ENCODE measurements around the gene MSLN. TPM values are rescaled to one million over a fixed set of nuclear protein-coding genes. Genes with fewer than 3 reads are reported as not detected.

The MSLN gene
- total RNA-seq, 4 donors from 2014 or later, result 0.39 TPM; not detected in 3

GRCh38 chr16:719815-720446 is 40.6 kb upstream of the MSLN start:
- Histone ChIP-seq H3K36me3 (peaks cover 0 to 10% (median 8%) of the 10 kb centered on the region in 4 donors), H3K4me1 (peaks cover 37 to 68% (median 56%) of the 10 kb centered on the region in 4 donors), H3K9me3 (no peaks in the 10 kb centered on the region), H3K27ac (replicated peaks in 1 of 4) (peak overlapping the region; percentile 81 to 94 (median 91)), H3K4me3 (peak overlapping the region; percentile 67 to 98 (median 75)), H3K27me3 (peaks cover 0 to 9% (median 0%) of the 10 kb centered on the region in 4 donors)
- no peak for DNase-seq (ENCODE audit: extremely low spot score)
- intact Hi-C loops (cut with DNase I), result no loop called here
- WGBS, result 10% methylated on average over 13 of the region's 16 CpGs
- TF ChIP-seq EP300 (IDR thresholded peaks at IDR 0.05), result no peak
- no peak for TF ChIP-seq POLR2A (IDR thresholded peaks at IDR 0.05; ENCODE audit: low read depth)
- no peak for TF ChIP-seq POLR2AphosphoS5 (IDR thresholded peaks at IDR 0.05)

DNA sequence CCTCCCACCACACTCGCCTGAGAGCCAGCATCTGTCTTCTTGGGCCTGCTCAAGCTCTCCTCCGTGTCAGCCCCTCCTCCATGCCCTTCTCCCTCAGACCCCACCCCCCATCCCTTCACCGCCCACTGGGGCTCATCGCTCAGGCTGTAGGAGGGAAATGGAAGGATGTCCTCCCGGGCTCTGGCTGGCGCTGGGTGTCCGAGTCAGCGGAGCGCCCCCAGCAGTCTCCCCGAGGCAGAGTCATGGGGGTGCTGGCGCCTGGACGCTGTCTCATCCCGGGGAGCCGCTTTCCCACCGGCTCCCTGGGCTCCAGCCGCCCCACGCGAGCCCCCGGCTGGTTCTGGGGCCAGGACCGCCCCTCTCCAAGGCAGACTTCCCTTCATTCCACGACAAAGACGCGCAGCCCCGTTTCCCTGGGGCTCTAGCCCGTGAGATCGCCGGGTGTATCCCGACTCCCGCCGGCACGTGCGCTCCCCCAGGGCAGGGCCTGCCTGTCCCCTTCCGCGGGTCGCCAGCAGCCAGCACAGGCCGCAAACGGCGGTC is 40.0 kb upstream of the MSLN start:
- peaks cover 37 to 65% (median 53%) of the 10 kb centered on the region in 4 donors for H3K4me1 ChIP-seq
- H3K4me3 ChIP-seq, result peak overlapping the region; percentile 67 to 98 (median 75)
- no peak for TF ChIP-seq CTCF (IDR thresholded peaks at IDR 0.05)
- TF ChIP-seq EP300 (IDR thresholded peaks at IDR 0.05), result no peak
- no peak for TF ChIP-seq POLR2A (IDR thresholded peaks at IDR 0.05; ENCODE audit: low read depth)
- TF ChIP-seq POLR2AphosphoS5 (IDR thresholded peaks at IDR 0.05), result no peak
- DNase-seq (ENCODE audit: extremely low spot score), result no peak
- H3K9me3 ChIP-seq, result no peaks in the 10 kb centered on the region
- WGBS, result 0% methylated on average over 24 of the region's 38 CpGs
- peak overlapping the region; percentile 81 to 94 (median 91) for H3K27ac ChIP-seq (replicated peaks in 1 of 4)
- peaks cover 0 to 10% (median 8%) of the 10 kb centered on the region in 4 donors for H3K36me3 ChIP-seq
- intact Hi-C loops (cut with DNase I), result no loop called here
- peaks cover 0 to 15% (median 0%) of the 10 kb centered on the region in 4 donors for H3K27me3 ChIP-seq

DNA sequence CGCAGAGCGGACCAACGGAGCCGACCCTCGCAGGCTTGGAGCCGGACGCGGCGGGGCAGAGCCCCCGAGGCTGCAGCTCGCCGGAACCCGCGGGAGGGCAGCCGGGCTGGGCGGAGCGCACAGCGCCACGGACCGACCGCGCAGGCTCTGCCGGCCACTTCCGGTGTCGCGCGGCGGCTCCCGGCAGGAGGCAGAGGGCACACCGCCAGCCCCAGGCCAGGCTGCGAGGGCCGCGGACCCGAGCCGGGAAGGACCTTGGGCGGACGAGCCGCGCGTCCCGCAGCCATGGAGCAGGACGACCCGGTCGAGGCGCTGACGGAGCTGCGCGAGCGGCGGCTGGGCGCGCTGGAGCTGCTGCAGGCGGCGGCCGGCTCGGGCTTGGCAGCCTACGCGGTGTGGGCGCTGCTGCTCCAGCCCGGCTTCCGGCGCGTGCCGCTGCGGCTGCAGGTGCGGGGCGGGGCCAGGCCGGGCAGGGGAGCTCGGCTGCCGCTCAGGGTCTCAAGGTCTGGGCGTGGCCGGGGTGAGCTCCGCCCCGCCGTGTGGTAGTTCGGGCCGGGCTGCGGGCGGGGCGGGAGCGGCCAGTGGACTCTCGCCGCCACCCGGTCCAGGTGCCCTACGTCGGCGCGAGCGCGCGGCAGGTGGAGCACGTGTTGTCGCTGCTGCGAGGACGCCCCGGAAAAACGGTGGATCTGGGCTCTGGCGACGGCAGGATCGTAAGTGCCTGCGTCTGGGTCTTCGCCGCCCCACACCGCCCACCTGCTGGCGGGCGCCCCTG is 39.4 kb upstream of the MSLN start, which contains the start of gene ANTKMT:
TSS of gene ANTKMT (plus strand) at position 157 of the 775 bp plus-strand sequence. CDS start at position 286, 129 bp downstream.
- Histone ChIP-seq H3K27ac (replicated peaks in 1 of 4) (peak within 1 kb of the TSS; percentile 81 to 94 (median 91)), H3K4me1 (peaks cover 33 to 62% (median 49%) of the 10 kb centered on the region in 4 donors), H3K4me3 (peak within 1 kb of the TSS; percentile 67 to 98 (median 75)), H3K27me3 (peaks cover 0 to 22% (median 7%) of the 10 kb centered on the region in 4 donors), H3K36me3 (peaks cover 0 to 10% (median 8%) of the 10 kb centered on the region in 4 donors), H3K9me3 (no peaks in the 10 kb centered on the region)
- intact Hi-C loops (cut with DNase I), result no loop called here
- no peak for DNase-seq (ENCODE audit: extremely low spot score)
- peak; percentile 63 for TF ChIP-seq POLR2A (IDR thresholded peaks at IDR 0.05; ENCODE audit: low read depth)
- TF ChIP-seq EP300 (IDR thresholded peaks at IDR 0.05), result no peak
- peak; percentile 75 to 83 for TF ChIP-seq POLR2AphosphoS5 (IDR thresholded peaks at IDR 0.05)
- peak in 2 of 3 experiments; percentile 13 to 26 for TF ChIP-seq CTCF (IDR thresholded peaks at IDR 0.05)
- 0% methylated on average over 19 of the region's 106 CpGs for WGBS

- TF ChIP-seq CTCF (IDR thresholded peaks at IDR 0.05) (no peak), POLR2AphosphoS5 (IDR thresholded peaks at IDR 0.05) (no peak), POLR2A (IDR thresholded peaks at IDR 0.05; ENCODE audit: low read depth) (no peak), EP300 (IDR thresholded peaks at IDR 0.05) (no peak)
- Histone ChIP-seq H3K4me1 (peaks cover 30 to 62% (median 49%) of the 10 kb centered on the region in 4 donors), H3K27ac (replicated peaks in 1 of 4) (peak overlapping the region; percentile 81 to 94 (median 91)), H3K27me3 (peaks cover 0 to 29% (median 13%) of the 10 kb centered on the region in 4 donors), H3K9me3 (no peaks in the 10 kb centered on the region), H3K36me3 (peaks cover 0 to 9% (median 6%) of the 10 kb centered on the region in 4 donors), H3K4me3 (peak overlapping the region; percentile 67 to 98 (median 75))
- WGBS, result no CpG with 5 or more reads among the region's 51 CpGs
- DNase-seq (ENCODE audit: extremely low spot score), result no peak
- intact Hi-C loops (cut with DNase I), result no loop called here
These were observed 38.6 kb upstream of the MSLN start for GRCh38 chr16:721765-722540.

All from esophagus muscularis mucosa (tissue), 4 donors.